ENCODE measurements around the gene TAF6L.

GRCh38 chr11:62805076-62805892 lies 34.1 kb downstream of the TAF6L start, which contains the start of gene NXF1:
- no peak; the same call in 1 of the 2 replicates for TF ChIP-seq CTCF (conservative IDR thresholded peaks at IDR 0.05; ENCODE audit: low read length)
- no peak for TF ChIP-seq EZH2phosphoT487 (IDR thresholded peaks at IDR 0.05; ENCODE audit: borderline replicate concordance)
